Peyer's patch (tissue), 4 donors: ENCODE measurements around the gene MCF2L2.

Experiments
- CTCF ChIP-seq, 6 experiments: fragments of 450-650 bp in 4 of 6; fragments of 200-600 bp in 2 of 6; sonication (generic) in 1 of 6; IDR thresholded peaks; one replicate each; pipeline ENCODE4 v1.5.1; 2017 to 2019; ENCODE audit warnings: antibody characterized with exemption in 6 of 6, mild to moderate bottlenecking in 3 of 6, moderate library complexity in 1 of 6
- POLR2A ChIP-seq, 2 donors: fragments of 450-650 bp; IDR thresholded peaks; one replicate each; pipeline ENCODE4 v1.5.1; 2017; ENCODE audit warnings: antibody characterized with exemption in 2 of 2, mild to moderate bottlenecking in 2 of 2, moderate library complexity in 2 of 2

GRCh38 chr3:183468424-183468823 is 40.0 kb upstream of the MCF2L2 start:
- TF ChIP-seq CTCF (IDR thresholded peaks at IDR 0.05) = no peak
- TF ChIP-seq POLR2A (IDR thresholded peaks at IDR 0.05) = no peak
